ENCODE results near the gene PARP4.
"Not testable (repeated sequence)": the region's sequence is repeated elsewhere in the genome, so short reads cannot be mapped to it uniquely, and the experiment has no call there.

DNA sequence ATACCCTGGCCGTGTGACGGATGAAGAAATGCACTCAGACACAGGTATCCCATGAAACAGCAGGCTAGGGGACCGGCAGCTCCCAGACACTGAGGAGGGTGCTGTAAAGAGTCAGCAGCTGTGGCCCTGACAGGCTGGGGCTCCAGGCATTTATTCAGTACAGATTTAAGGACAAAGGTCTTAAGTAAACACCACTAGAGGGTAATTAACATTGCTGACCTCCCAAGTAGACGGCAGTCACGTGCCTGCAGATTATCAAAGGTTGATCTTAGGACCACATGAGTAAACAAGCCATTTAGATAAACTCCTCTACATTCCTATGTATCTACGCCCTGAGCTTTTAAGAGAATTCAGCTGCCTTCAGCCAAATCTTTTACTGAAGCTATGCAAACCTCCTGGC, 92.9 kb downstream of the PARP4 start:
- not testable (repeated sequence) for TF ChIP-seq POLR2A (IDR thresholded peaks at IDR 0.05; ENCODE audit: low read depth); CTCF (IDR thresholded peaks at IDR 0.05); POLR2AphosphoS5 (IDR thresholded peaks at IDR 0.05)

Measured in esophagus muscularis mucosa (tissue), 3 donors.